HAP-1 (cell line): ENCODE results near the gene PAX5.

Experiments
- DNase-seq, 2 experiments: peaks; one replicate each; pipeline ENCODE4 v3.0.0-alpha.2; 2016 to 2020; ENCODE audit warnings: low spot score in 2 of 2
- H3K27me3 ChIP-seq: fragments of 250-450 bp; sonication (Bioruptor Pico); 2 replicates; pipeline ENCODE4 v1.5.1; 2020; ENCODE audit warnings: low read depth, mild to moderate bottlenecking, moderate library complexity
- H3K36me3 ChIP-seq: fragments of 250-450 bp; sonication (Bioruptor Pico); replicated peaks from 2 replicates; pipeline ENCODE4 v1.5.1; 2020; ENCODE audit warnings: mild to moderate bottlenecking
- H3K4me1 ChIP-seq: fragments of 250-450 bp; sonication (Bioruptor Pico); 2 replicates; pipeline ENCODE4 v1.5.1; 2020; ENCODE audit warnings: mild to moderate bottlenecking
- H3K4me3 ChIP-seq: fragments of 250-450 bp; sonication (Bioruptor Pico); 2 replicates; pipeline ENCODE4 v1.5.1; 2020; ENCODE audit warnings: mild to moderate bottlenecking, moderate library complexity
- H3K9me3 ChIP-seq: fragments of 250-450 bp; sonication (Bioruptor Pico); 2 replicates; pipeline ENCODE4 v1.5.1; 2020; ENCODE audit warnings: mild to moderate bottlenecking, moderate library complexity
- in situ Hi-C: fragments of 300-500 bp; cut with MboI; formaldehyde crosslinking; loops from 3 replicates; pipeline ENCODE4 v1.14.3; 2020; ENCODE audit warnings: low sequenced_read_pairs, inconsistent platforms, mixed read lengths

PAX5 gene

GRCh38 chr9:37025823-37026112 is 8.3 kb downstream of the PAX5 start:
- peaks cover 3% of the 10 kb centered on the region for H3K4me1 ChIP-seq
- in situ Hi-C loops = loop anchor here (10.0 kb wide), 1 partner anchor 59 kb away; no protein-coding TSS in a partner anchor
- no peaks in the 10 kb centered on the region for H3K36me3 ChIP-seq
- H3K4me3 ChIP-seq = no peak overlapping the region
- H3K27me3 ChIP-seq = peaks cover 59% of the 10 kb centered on the region
- no peak for DNase-seq
- H3K9me3 ChIP-seq = no peaks in the 10 kb centered on the region

- no peak overlapping the region for H3K4me3 ChIP-seq
- DNase-seq = no peak
- no peaks in the 10 kb centered on the region for H3K36me3 ChIP-seq
- peaks cover 64% of the 10 kb centered on the region for H3K27me3 ChIP-seq
- no peaks in the 10 kb centered on the region for H3K9me3 ChIP-seq
- H3K4me1 ChIP-seq = peaks cover 3% of the 10 kb centered on the region
- in situ Hi-C loops = loop anchor here (10.0 kb wide), 1 partner anchor 60 kb away; no protein-coding TSS in a partner anchor
Measured at GRCh38 chr9:37025071-37025822, 8.8 kb downstream of the PAX5 start.

- in situ Hi-C loops = no loop called here
- H3K4me3 ChIP-seq = no peak overlapping the region
- H3K9me3 ChIP-seq = no peaks in the 10 kb centered on the region
- no peaks in the 10 kb centered on the region for H3K4me1 ChIP-seq
- peaks cover 29% of the 10 kb centered on the region for H3K27me3 ChIP-seq
- DNase-seq = no peak
- H3K36me3 ChIP-seq = no peaks in the 10 kb centered on the region
Measured at GRCh38 chr9:37017546-37017945, 16.5 kb downstream of the PAX5 start.

GRCh38 chr9:37011530-37011929 is 22.5 kb downstream of the PAX5 start:
- peaks cover 15% of the 10 kb centered on the region; the same call in 1 of the 2 replicates for H3K27me3 ChIP-seq
- no peak overlapping the region for H3K4me3 ChIP-seq
- no peaks in the 10 kb centered on the region for H3K4me1 ChIP-seq
- DNase-seq = no peak
- H3K36me3 ChIP-seq = no peaks in the 10 kb centered on the region
- in situ Hi-C loops = no loop called here
- H3K9me3 ChIP-seq = no peaks in the 10 kb centered on the region

GRCh38 chr9:37010976-37011375 is 23.1 kb downstream of the PAX5 start:
- Histone ChIP-seq H3K36me3 (no peaks in the 10 kb centered on the region), H3K4me3 (no peak overlapping the region), H3K27me3 (peaks cover 15% of the 10 kb centered on the region; the same call in 1 of the 2 replicates), H3K4me1 (no peaks in the 10 kb centered on the region), H3K9me3 (no peaks in the 10 kb centered on the region)
- DNase-seq = no peak
- in situ Hi-C loops = no loop called here

GRCh38 chr9:37010180-37010579 is 23.9 kb downstream of the PAX5 start:
- Histone ChIP-seq H3K4me1 (no peaks in the 10 kb centered on the region), H3K27me3 (peaks cover 15% of the 10 kb centered on the region; the same call in 1 of the 2 replicates), H3K9me3 (no peaks in the 10 kb centered on the region), H3K36me3 (no peaks in the 10 kb centered on the region), H3K4me3 (no peak overlapping the region)
- in situ Hi-C loops = no loop called here
- DNase-seq = no peak

- in situ Hi-C loops = no loop called here
- H3K36me3 ChIP-seq = no peaks in the 10 kb centered on the region
- no peaks in the 10 kb centered on the region for H3K4me1 ChIP-seq
- no peak for DNase-seq
- H3K4me3 ChIP-seq = no peak overlapping the region
- H3K27me3 ChIP-seq = peaks cover 15% of the 10 kb centered on the region; the same call in 1 of the 2 replicates
- H3K9me3 ChIP-seq = no peaks in the 10 kb centered on the region
Measured at GRCh38 chr9:37007295-37007694, 26.8 kb downstream of the PAX5 start.

- no peaks in the 10 kb centered on the region for H3K4me1 ChIP-seq
- no peaks in the 10 kb centered on the region for H3K9me3 ChIP-seq
- in situ Hi-C loops = no loop called here
- H3K36me3 ChIP-seq = no peaks in the 10 kb centered on the region
- H3K4me3 ChIP-seq = no peak overlapping the region
- peak in 1 of 2 experiments; percentile 57 for DNase-seq
- H3K27me3 ChIP-seq = 0 out of 2 replicates have a peak, but pooled peaks cover 6% of the 10 kb centered on the region
Measured at GRCh38 chr9:37005517-37006140, 28.4 kb downstream of the PAX5 start.

- in situ Hi-C loops = no loop called here
- no peaks in the 10 kb centered on the region for H3K4me1 ChIP-seq
- H3K9me3 ChIP-seq = no peaks in the 10 kb centered on the region
- no peak overlapping the region for H3K4me3 ChIP-seq
- DNase-seq = no peak
- no peaks in the 10 kb centered on the region for H3K36me3 ChIP-seq
- H3K27me3 ChIP-seq = 0 out of 2 replicates have a peak, but pooled peaks cover 5% of the 10 kb centered on the region
Measured at GRCh38 chr9:37004424-37004935, 29.6 kb downstream of the PAX5 start.

- Histone ChIP-seq H3K27me3 (no peaks in the 10 kb centered on the region; the same call in 1 of the 2 replicates), H3K9me3 (no peaks in the 10 kb centered on the region), H3K36me3 (no peaks in the 10 kb centered on the region), H3K4me1 (no peaks in the 10 kb centered on the region), H3K4me3 (no peak overlapping the region)
- in situ Hi-C loops = no loop called here
- DNase-seq = no peak
Measured at GRCh38 chr9:37002413-37003217, 31.5 kb downstream of the PAX5 start.

GRCh38 chr9:37002036-37002412 is 32.0 kb downstream of the PAX5 start:
- Histone ChIP-seq H3K36me3 (no peaks in the 10 kb centered on the region), H3K4me3 (no peak overlapping the region), H3K27me3 (no peaks in the 10 kb centered on the region; the same call in 1 of the 2 replicates), H3K4me1 (no peaks in the 10 kb centered on the region), H3K9me3 (no peaks in the 10 kb centered on the region)
- in situ Hi-C loops = no loop called here
- no peak for DNase-seq

- Histone ChIP-seq H3K36me3 (no peaks in the 10 kb centered on the region), H3K9me3 (no peaks in the 10 kb centered on the region), H3K4me1 (no peaks in the 10 kb centered on the region), H3K4me3 (no peak overlapping the region), H3K27me3 (no peaks in the 10 kb centered on the region; the same call in 1 of the 2 replicates)
- DNase-seq = no peak
- in situ Hi-C loops = no loop called here
Measured at GRCh38 chr9:37001459-37001858, 32.6 kb downstream of the PAX5 start.

- no peaks in the 10 kb centered on the region; the same call in 1 of the 2 replicates for H3K4me1 ChIP-seq
- no peaks in the 10 kb centered on the region; the same call in 1 of the 2 replicates for H3K27me3 ChIP-seq
- H3K36me3 ChIP-seq = no peaks in the 10 kb centered on the region
- no peaks in the 10 kb centered on the region for H3K9me3 ChIP-seq
- no peak for DNase-seq
- in situ Hi-C loops = no loop called here
- H3K4me3 ChIP-seq = no peak overlapping the region
Measured at GRCh38 chr9:36999728-37000333, 34.2 kb downstream of the PAX5 start.
